SKM-1 (cell line): ENCODE data around the gene RRBP1.

ENCODE experiments used
- DNase-seq: peaks from one replicate; lab custom pipeline; 2025; ENCODE audit not compliant: unreplicated experiment; lab: John Stamatoyannopoulos, UW

RRBP1 gene

DNA sequence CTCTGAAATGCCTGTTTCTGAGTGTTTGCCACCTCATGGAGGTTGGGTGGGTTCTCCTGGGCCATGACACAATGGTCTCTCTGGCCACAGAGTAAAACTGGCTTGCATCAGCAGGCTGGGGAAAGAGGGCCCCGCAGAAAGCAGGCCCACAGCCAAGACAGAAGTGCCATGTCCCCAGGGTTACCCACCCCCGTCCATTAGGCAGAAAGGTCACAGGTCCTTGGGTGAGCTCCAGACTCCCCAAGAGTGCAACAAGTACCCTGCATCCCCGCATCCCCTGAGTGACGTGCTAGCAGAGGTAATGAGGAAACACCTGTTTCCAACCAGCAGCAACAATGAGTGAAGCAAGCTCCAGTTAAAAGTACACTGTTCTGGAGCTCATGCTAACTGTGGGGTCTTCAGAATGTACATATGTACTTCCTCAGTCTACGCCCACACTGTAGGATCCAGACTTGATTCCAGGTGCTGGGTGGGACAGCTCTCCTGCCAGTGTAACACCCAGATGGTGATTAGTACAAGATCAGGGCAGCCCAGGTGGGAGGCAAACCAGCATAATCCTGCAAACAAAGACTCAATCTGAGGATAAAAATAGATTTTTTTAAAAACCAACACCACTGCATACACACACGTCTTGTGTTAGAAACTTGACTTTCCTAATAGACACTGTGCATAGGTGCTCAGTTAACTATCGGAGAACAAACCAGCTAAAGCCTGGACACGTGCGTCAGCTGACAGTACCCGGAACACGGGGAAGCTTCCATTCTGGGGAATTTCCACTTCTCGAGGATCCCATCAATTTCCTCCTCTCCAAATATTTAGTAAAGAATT, 31.5 kb downstream of the RRBP1 start:
- no peak for DNase-seq

DNA sequence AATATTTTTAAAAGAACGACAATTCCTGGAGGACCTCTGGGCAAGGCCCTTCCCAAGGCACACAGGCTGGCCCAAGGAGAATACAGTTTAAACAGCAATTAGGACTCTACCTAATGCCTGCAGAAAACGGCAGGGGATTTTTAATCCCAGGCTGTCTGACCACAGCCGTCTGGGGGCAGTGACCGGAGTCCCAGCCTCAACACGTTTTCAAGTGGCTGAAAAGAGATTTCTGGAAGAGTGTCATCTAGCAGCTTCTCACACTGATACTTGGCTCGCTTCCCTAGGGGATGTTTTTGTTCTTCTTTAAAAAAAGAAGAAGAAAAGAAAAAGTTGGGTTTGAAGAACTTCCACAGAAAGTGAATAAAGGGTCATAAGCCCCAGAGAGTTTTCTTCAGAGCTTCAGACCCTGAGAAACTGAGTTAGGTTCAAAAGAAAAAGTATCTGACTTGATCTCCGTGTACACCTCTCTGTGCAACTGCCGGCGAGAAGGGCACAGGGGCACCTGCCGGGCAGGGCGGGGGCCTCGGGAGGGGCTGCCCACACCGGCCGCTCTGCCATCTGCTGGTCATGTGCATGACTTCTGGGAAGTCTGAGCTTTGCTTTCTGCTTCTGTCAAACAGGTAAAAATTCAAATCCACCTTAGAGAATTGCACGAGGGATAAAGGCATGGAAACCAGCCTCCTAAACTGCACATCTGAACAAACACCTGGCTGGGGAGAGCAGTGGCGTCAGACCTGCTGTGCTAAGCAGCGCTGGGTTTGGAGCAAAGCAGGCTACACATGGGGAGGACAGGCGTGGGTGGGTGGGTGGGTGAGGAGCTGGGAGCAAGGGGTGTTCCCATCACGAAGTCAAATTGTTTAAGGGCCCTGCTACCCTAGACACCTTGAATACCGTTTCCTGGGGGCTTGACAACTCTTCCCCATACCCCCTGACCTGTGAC, 33.0 kb downstream of the RRBP1 start:
- DNase-seq, result no peak

DNA sequence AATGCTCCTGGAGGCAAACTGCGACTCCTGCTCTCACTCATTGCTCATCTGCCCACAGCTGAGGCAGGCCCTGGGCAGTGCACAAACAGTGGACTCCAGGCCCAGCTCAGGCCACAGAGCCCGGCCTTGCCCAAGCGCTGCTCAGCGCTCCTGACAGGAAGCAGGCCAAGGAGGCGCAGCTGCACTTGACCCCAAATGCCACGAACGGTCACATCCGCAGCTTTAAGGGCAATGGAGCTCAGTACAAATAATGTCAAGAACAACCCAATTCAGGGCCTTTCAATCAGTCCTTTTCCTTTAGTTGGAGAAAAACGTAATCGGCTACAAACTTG, 33.8 kb downstream of the RRBP1 start:
- no peak for DNase-seq

DNA sequence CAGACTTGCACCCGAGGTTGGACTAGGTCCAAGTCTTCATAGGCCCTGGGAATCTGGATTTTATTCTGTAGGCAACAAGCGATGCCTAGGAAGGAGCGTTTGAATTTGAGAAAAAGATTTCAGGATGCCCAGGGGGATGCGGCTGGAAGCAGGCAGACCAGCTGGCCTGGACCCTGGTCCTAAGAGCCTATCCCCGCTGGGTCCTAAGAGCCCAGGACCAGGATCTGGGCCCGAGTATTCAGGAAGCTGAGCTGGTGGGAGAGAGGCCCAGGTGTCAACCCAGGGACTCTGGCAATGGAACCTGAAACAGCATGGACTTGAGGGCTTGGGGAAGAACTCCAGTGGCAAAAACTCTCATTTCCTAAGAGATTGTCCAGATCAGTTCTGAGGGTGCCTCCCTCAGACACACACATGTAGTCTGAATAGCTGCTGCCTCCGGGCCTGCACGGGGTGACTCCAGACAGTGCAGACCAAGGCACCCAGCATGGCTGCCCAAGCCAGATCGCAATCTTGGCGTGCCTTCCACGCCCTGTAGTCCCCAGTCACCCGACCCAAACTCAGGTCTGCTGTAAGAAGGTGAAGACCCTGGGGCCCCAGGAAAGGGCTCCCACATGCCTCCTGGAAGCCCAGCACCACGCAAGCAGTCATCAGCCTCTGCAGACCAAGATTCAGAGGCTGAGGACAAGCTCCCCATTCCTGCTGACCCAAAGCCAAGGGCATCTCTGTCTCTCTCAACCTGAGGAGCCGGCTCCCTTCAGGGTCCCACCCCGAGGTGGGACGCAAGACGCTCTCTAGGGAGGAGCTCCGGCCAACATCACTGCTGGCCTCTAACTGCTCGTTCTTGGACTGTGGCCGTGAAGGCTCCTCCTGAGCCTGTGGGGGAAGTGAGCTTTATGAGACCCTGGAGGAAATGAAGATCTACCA, 34.4 kb downstream of the RRBP1 start:
- no peak for DNase-seq

DNA sequence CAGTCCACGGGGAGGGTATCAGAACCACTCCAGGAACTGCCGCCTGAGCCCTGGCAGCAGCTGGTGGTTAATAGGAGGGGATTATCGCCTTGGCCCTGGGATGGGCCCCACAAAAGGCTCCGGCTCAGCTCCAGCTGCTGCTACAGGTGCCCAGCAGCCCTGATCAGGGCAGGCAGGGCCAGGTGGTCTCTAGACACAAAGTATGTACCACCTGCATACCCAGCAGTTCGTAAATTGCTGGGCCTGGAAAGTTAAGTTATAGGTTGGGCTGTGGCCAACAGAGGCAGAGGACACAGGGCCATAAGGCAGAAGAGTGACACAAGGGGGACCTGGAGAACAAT, 35.1 kb downstream of the RRBP1 start:
- DNase-seq, result no peak

DNA sequence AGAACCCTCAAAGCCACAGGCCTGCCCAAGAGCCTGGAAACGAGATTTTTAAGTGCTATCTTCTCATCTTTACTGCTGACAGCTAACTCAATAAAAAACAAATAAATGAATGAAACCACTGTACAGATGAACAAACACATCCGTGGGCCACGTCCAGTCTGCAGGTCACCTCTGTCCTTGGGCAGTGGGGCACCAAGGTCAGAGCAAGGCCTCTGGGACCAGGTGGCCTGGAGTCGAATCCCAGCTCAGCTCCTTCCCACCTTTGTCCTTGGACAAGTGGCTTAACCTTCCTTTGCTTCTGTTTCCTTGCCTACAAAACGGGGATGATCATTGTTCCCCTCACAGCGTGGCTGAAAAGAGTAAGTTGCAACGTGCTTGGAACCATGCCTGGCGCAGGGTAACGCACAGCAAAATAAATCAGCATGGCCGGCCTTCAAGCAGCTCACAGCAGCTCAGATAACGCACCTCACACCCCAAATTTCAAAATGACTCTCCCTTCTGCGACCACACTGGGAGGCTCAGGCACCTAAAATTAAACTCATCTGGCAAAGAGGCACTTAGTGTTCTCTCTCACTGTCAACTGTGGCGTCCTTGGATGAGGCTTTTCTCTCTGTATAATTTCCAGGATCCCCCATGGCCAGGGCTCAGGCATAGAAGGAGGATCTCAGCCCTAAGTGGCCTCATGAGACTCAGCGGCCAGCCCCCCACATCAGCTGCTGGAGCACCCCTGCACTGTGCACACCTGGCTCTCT, 35.7 kb downstream of the RRBP1 start:
- DNase-seq, result no peak

DNA sequence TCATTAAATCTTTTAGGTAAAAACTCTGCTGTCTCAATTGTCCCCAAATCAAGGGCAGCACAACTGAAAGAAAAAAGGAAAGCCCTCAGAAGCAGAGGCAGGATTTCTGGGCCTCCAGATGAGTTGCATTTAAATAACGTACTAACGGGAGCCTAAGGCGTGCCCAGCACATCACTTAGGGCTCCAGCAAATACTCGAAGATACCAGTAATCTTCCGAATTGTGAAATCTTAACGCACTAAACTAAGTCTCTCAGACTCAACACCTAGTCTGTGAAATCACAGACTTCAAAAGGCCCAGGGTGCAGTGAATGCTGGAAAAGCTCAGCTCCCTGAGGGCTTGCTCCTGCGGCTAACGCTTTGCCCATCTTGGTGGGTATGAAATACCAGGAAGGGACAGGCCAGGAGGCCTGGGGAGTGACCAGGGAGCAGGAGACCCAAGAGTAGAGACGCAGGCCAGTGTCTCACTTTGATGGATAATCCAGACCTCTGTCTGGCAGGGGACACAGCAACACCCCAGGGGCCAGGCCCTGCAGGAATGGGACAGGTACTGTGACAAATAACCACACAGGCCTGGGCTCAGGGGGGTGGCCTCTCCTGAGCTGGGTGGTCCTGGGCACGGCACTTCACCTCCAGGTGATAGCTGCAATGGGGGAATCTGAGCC, 36.4 kb downstream of the RRBP1 start:
- no peak for DNase-seq

DNA sequence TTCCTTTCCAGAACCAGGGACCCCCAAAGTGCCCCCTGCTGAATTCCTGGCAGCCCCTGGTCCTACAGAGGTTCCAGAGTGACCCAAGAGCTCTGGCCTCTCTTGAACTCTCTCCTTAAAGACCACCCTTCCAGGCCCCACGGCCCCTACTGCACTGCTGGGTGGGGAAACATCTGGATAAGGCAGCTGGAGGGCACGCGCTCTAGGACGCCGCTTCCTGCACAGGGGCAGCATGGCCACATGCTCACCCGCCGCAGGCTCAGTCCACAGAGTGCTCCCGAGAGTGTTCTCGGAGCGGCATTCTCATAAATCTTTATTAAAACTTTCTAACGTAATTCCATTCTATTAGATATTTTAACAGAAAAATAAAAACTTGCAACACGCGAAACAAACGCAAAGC, 37.0 kb downstream of the RRBP1 start:
- no peak for DNase-seq

DNA sequence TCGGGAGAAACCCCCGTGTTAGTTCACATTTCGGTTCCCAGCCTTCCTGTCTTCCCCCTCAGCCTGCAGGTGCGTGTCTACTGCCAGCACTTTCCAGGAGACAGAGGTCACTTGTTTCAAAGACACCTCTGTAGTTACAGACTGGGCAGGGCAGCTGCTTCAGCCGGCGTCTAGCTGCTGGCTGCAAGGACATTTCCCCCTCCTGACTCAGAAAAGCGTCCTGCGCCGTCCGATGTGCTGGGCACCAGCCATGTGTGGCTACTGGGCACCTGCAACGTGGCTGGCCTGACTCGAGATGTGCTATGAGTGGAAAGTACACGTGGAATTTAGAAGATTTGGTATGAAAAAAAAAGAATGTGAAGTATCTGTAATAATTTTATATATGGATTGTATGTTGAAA, 37.6 kb downstream of the RRBP1 start:
- no peak for DNase-seq

DNA sequence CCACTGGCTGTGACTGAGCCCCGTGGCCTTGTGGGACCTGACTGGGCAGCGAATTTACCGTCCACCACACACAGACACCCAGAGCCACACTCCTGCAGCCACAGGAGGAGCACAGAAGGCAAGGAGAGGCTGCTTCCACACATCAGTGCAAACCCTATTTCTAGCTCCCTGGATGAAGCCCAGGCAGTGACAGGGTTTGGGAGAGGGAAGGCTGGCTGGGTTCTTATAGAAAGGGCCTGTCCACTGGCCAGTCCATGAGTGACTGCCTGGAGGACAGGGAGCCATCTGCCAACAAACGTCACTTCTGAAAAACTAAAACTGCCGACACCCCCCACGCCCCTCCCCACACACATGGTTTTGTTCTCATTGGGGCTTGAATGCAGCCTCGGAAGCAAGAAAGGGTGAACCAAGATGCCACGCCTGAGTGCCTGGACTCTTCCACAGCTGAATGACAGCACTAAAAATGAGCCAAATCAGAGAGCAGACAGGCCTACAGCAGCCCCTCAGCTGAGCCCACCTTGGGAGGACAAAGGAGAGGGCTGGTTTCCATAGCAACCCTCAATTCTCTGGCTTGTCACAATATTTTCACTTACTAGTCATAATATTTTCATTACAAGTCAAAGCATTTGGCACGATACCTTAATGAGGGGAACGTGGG, 38.4 kb downstream of the RRBP1 start:
- no peak for DNase-seq

DNA sequence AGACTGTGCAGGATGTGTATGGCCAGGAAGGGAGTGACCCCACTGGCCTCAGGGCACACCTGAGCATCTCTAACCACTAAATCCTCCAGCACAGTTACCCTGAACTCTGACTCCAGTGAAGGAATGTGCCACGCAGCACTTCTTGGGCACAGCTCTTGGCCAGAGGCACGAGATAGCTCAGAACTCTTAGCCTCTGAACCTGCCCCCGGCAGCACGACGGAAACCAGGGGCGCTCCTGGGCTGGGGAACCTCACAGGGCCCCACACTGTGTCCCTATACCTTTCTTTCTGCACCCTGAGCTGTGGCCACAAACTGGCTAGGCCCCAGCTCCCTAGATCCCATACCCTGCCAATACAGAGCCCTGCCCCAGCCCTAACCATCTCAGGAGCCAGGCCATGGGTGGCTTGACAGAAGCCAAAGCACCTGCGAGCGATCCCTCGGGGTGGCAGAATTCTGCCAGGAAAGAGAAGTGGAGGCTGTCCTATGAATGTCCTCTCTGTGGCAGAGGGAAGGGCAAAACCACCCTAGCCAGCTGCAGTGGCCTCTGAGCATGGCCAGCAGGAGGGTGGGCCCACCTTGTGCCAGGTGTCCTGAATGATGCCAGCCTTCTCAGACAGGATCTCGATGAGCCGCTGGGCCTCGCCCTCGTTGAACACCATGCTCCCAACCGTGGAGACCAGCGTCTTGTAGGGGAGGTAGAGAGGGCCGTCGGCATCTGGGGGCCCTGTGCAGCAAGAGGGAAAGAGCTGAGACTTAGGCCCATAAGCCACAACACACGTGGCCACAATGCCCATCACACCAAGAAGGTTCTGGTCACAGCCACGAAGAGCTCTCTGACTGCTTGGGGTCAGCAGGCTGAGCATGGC, 39.4 kb downstream of the RRBP1 start:
- DNase-seq, result no peak

DNA sequence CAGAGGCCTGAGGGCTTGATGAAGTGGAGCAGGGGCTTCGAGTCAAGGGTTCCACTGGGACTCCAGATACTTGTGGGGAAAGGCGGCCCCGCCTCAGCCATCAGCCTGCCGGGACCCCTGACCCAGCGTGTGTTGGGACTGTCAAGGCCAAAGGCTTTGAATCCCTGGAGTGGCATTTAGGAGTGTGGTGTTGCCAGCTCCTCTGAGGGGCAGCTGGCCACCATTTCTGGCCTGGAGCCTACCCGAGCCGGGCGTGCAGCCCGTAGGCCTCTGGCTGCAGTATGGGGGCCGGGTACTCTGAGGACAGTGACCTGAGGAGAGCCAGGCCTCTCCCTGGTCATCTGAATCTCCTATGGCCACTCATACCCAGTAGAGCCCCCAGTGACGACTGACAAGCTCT, 40.0 kb downstream of the RRBP1 start:
- DNase-seq, result no peak

DNA sequence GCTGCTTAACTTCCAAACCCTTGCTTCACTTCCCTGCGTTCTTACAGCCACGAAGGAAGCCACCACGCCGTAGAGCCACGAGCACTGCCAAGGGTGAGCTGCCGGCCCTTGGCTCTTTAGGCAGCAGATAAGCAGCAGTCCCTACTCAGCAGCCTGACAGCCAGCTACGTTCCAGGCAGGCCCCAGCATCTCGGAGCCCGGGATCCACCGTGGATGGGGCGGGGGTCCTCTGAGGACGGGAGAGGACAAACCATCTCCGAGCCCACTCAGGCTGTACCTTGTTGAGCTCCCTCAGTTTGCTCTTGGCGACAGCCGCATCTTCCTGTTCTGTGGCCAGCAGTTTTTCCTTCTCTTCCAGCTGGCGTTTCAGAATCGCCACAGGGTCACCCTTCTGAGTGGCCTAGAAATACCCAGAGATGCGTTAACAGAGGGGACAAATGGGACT, 40.5 kb downstream of the RRBP1 start:
- DNase-seq, result no peak

DNA sequence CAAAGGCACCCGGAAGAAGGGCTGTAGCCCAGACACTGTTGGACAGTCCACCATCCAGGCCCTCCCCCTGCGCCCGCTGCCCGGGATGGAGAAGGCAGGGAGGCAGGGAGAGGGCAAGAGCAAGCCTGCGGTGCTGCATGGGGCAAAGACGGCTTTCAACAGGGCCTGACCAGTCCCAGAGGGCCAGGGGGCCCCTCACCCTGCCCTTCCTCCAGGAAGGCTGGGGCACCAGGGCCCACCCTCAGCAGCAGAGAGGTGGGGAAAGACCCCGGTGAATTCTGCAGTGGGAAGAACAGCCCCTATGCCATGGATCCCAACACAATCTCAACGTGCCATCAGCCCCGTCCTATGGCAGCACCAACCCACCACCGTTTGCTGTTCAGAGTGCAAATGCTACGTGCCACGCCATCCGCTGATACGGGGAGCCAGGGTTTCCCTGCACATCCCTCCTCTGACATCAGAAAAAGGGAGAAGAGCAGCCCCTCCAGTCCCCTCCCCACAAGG, 41.1 kb downstream of the RRBP1 start:
- DNase-seq, result no peak

DNA sequence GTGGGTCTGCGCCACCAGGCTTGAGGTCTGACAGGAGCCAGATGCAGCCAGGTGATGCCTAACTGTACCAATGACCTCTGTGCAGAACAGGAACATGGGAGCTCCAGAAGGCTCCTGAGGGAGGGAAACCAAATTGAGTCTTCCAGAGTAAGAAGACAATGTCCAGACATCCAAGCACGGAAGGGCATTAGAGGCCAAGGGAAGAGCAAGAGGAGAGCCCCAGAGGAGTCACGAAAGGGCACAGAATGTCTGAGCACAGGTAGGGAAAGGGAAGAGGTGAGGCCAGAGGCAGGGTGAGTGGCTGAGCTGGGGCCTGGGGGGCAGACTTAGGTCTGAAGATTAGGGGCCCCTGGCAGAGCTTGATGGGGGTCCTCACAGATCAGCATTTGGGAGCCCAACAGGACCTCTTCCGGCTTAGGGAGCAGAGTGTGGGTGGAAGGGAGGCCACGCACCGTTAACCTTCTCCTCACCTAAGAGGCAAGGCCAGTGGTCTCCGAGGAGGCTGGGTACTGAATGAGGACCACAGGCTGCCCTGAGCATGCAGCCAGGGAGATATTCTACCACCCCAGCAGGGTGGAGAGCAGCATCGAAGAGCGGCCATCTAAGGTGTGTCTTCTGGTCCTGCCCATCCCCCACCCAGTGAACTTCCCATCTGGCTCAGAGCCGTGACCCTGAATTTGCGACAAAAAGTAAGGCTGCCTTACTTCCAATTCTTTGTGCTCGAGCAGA, 41.7 kb downstream of the RRBP1 start:
- no peak for DNase-seq

DNA sequence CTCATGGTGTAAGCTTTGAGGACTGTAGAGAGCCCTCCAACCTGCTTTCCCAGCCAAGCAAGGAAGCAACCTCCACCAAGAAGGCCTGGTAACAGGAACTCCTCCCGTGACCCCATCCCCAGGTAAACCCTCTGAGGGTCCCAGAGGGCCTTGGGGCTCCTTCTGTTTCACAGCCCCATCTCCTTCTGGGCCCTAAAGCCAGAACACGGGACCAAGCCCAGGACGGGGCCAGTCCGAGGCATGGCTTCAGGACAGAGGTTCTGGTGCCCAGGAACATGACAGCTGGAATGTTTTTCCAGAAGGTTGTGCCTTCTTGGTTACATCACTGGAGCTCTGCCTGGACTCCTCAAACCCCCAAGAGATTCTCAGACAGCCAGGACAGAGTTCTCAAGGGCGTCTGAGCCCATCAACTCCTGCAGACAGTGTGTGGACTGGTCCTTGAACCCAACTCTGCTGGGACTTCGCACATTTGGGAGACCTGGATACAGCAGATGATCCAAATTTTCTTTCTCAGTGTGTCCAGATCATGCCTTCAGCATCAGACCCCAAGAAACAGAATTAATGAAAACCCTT, 43.1 kb downstream of the RRBP1 start:
- no peak for DNase-seq

DNA sequence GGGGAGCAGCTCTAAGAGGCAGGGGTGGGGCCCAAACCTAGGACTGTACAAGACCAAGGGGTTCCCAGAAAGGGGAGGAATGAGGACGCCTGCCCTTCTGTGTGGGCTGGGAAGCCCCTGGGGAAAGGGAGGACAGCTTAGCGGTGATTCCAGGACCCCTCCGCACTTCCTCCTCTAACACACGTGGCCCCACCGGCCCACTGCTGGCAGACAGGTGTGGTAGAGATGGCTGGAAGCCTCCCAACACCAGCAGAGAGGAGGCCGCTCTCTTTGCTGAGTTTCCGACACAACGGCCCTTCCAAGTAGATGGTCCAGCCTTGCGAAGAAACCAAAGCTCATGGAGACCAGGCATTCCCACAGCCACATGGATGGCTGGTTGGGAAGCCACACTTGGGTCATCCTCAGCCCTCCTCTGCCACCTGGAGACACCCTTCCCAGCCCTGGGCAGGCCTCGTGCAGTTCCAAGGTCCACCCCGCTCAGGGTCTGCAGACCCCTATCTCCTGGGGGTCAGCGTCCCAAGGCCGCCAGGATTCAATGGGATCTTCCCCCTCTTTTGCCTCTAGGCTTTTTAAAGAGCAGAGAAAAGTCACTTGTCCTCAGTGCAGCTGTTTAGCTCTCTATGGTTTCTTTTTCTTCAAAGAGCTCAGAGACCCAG, 43.9 kb downstream of the RRBP1 start:
- no peak for DNase-seq
